ENCODE results near the gene CNTF.
A peak's percentile ranks its signal among the peaks of the same experiment; 100 is the strongest.
"Not testable (repeated sequence)": the region's sequence is repeated elsewhere in the genome, so short reads cannot be mapped to it uniquely, and the experiment has no call there.

Gene CNTF, protein sequence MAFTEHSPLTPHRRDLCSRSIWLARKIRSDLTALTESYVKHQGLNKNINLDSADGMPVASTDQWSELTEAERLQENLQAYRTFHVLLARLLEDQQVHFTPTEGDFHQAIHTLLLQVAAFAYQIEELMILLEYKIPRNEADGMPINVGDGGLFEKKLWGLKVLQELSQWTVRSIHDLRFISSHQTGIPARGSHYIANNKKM

DNA sequence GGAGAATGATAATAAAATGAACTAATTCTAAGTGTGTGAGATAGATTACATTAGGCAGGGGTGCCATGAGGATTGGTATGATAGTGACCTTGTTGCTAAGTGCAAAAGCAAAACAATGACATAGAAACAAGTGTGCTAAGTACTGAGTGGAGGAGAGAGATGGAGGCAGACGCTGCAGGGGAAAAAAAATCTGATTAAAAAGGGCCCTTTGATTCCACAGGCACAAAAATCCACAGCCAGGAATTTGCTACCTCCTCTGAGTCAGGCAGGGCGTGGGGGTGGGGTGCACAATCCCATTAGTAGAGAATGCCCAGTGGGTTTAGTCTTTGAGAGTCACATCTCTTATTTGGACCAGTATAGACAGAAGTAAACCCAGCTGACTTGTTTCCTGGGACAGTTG lies at the start of gene CNTF:
CNTF (plus strand) TSS at position 322 of the 400 bp plus-strand sequence. CDS start 88 bp downstream, outside the sequence.
- peak; percentile 18 for DNase-seq (ENCODE audit: low spot score)

DNA sequence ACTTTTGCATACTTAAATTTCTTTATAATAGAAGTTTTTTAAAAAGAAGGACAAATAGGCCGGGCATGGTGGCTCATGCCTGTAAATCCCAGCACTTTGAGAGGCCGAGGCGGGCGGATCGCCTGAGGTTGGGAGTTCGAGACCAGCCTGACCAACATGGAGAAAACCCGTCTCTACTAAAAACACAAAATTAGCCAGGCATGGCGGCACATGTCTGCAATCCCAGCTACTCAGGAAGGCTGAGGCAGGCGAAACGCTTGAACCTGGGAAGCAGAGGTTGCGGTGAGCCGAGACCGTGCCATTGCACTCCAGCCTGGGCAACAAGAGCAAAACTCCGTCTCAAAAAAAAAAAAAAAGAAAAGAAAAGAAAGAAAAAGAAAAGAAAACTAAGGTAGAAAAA lies 49.6 kb upstream of the CNTF start:
- DNase-seq (ENCODE audit: low spot score) = not testable (repeated sequence)

DNA sequence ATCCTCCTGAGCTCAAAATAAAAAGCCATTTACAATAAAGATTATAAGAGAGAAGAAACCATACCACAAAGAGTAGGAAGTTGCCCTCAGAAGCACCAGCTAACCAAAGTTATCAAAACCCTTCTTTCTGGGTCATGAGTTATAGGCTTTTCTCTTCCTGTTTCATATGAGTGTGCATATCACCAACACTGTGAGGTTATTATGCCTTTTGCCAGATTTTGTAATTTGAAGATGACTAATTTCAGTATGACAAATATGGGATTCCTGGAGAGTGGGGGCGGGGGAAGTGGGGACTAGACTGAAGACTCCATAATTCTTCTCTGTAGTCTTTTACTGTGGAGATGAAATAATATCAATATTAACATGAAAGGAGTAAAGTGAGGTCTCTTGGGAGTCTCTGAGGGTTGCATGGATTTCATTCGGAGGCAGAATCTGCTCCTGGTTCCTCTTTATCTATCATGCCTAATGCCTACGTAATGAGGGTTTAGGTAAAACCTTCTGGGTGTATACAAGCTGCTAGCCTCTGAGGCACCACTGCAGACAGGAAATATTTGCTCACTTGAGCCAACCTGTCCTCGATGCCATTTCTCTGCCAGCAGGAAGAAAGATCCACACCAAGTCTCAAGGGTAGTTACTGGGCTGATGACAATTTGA lies 48.9 kb upstream of the CNTF start:
- peak; percentile 67 for DNase-seq (ENCODE audit: low spot score)

DNA sequence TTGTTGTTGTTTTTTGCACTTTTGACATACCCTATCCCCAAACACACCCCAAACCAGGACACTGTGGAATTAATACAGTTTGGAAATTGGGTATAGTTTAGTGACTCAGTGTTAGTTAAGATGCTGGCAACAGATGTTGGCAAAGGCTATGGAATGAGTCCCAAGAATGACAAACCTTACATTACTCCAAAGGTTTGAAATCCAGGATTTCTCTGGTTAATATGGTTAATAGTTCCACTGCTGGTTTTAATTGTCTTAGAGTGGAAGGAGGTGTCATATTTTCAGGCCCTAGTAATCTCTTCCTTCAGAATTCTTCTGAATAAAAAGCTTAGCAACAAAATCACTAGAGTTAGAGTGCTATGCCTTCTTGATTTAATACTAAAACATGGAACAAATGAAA lies 47.6 kb upstream of the CNTF start:
- DNase-seq (ENCODE audit: low spot score) = peak; percentile 32

DNA sequence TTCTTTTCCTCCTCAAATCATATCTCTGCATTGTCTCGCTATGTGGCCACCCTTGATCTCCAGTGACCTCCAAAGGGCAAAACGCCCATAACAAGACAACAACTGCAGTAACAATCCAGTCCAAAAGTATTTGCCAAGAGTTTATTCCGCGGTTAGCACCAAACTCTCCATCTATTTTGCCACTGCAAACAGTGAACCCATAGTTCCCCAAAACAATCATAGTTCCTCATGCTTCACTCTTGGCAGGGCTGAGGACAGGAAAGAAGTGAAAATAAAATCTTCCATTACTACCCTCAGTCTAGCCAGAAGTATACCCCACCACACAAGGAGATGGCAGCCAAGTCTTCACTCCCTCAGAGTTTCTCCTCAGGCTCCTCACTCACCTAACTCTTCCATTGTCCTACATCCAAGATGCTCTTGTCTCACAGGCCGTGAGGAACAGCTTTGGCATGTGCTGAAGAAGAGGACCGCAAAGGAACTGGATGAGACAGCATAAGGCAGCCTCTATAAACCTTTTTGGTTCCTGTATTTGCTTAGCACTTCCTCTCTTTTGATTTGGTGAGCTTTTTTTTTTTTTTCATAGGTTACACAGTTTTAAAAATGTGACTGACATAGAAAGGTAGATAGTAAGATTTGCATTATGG lies 47.0 kb upstream of the CNTF start, which contains the start of gene LPXN:
LPXN (minus strand) TSS at position 480 of the 644 bp plus-strand sequence; CDS start at position 396, 84 bp downstream.
- DNase-seq (ENCODE audit: low spot score) = peak; percentile 27

DNA sequence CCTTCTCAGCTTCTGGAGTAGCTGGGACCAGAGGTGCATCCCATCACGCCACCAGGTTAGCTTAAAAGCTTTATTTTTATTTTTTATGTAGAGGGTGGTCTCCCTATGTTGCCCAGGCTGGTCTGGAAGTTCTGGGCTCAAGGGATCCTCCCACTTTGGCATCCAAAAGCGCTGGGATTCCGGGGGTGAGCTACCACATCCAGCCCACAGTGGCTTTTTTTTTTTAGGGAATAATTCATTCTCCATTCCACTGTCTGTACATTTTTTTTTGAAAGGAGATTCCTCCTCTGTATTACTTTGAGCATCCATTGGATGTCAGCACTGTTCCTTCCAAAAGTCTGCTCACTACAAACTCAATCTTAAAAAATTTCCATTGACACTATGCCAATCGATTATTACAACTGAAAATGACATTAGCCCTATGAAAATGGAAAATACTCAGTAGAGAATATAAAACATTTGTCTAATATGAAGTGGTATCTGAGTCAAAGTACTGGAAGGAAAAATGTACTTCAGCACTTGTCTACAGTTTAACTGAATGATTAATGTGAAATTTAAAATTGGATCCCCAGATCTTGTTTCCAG lies 45.5 kb upstream of the CNTF start:
- DNase-seq (ENCODE audit: low spot score) = peak; percentile 35

DNA sequence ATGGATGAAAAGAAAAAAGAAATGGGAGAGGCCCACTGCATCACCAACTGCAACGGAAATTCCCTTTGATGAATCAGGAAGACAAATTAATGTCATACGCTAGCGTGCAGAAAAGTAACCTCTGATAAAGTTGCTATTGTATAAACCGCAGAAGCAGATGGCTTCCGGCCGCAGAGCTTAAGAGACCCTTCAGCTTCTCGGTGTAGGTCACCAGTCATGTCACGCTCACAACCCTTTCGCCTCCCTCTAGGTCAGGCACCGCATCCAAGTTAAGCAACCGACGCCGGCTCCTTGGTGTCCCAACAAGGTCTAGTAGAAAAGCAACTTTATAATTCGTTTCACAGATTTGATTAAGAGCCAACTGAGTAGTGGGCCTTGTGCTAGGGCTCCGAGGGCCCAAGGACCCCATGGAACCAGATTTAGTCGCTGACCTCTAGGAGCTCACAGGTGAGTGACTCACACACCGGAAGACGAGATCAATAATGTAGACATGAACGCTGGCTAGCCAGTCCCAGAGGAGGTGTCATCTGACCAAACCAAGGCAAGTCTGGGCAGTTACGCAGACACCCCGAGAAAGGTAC lies 44.8 kb upstream of the CNTF start:
- DNase-seq (ENCODE audit: low spot score) = peak; percentile 23

DNA sequence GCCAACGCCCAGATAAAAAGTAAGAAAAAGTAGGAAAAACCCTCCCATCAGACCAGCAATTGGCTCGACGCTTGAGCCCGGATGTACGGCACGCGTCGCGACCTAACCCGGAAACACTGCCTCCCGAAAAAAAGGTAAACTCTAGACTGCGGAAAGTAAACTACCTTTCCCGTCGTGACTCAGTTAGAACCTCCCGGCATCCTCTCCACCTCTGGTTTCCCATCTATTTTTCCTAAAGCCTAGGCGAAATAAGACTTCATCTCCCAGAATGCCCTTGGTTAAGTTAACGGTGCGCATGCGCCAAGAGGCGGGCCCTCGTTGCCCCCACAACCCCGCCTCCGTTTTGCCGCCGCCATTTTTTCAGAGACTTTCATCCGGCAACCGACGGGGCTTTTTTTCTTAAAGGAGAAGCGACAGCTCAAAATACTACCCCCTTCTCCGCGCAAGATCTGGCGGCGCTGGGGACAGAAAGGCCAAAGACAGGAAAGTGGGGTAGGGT lies 44.3 kb upstream of the CNTF start:
- peak; percentile 88 for DNase-seq (ENCODE audit: low spot score)

DNA sequence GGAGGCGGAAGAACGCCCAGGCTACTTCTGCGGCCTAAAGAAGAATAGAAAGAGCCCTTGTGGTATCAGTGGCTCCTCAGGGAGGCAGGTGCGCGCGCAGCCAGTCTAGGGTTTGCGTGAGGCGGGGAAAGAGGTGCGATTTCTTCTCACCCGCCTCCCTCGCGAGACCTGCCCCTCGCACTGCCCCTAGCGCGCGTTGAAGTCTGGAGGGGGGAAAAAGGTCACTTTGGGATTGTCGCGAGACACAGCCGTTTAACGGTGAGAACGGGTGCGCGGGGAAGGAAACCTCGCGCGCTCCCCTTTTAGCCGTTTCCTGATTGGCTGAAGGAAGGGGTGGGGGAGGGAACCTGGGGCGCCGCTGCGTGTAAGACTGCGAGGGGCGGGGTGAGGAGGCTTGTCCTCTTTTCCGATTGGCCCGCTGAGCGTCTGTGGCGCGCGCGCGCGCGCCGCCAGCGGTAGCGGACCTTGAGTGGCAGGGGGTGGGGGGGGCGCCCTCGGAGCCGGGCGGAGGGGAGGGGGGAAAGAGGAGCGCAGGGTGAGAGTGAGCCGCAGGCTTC lies 43.8 kb upstream of the CNTF start, which contains the start of gene ZFP91:
ZFP91 (plus strand) TSS at position 429 of the 557 bp plus-strand sequence. CDS start 219 bp downstream, outside the sequence.
- DNase-seq (ENCODE audit: low spot score) = peak; percentile 97

DNA sequence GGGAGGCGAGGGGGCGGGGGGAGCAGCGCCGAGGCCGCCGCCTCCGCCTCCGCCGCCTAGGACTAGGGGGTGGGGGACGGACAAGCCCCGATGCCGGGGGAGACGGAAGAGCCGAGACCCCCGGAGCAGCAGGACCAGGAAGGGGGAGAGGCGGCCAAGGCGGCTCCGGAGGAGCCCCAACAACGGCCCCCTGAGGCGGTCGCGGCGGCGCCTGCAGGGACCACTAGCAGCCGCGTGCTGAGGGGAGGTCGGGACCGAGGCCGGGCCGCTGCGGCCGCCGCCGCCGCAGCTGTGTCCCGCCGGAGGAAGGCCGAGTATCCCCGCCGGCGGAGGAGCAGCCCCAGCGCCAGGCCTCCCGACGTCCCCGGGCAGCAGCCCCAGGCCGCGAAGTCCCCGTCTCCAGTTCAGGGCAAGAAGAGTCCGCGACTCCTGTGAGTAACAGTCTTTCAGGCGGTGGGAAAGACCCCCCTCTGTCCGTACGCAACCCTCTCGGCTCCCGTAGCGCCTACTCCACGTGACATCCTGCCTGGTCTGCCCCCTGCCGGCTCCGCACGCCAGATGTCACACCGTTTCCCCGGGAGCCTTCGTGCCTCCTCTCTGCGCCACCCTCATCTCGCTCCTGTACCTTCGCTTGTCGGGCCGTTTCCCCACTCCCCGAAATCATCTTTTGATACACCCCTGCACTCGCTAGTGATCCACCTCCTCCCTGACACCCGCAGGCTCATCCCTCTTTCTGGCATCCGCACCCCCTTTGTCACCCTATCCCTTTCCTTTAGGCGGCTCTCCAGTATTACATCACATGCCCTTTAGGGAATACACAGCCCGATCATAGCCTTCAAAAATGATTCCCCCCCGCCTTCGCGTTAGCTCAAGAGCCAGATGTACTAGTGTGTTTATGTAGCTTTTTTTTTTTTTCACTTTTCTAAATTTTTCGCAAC lies 43.0 kb upstream of the CNTF start:
- DNase-seq (ENCODE audit: low spot score) = peak; percentile 90

DNA sequence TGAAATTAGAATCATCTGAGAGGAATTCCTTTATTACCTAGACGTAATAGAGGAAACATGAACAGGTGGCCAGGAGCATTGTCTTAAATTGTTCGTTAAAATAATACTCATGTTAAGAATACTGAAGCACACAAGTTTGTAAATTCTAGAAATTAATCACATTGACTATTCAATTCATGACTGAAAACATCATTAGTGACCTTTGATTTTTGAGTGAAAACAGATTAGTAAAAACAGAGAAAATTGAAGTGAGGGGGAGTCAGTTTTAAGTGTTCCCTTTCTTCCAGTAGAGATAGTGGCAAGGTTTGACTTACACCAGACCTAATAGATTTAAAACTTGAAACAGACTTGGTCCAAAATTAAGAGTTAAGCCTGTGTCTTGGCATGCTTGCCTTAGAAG lies 42.2 kb upstream of the CNTF start:
- DNase-seq (ENCODE audit: low spot score) = no peak

DNA sequence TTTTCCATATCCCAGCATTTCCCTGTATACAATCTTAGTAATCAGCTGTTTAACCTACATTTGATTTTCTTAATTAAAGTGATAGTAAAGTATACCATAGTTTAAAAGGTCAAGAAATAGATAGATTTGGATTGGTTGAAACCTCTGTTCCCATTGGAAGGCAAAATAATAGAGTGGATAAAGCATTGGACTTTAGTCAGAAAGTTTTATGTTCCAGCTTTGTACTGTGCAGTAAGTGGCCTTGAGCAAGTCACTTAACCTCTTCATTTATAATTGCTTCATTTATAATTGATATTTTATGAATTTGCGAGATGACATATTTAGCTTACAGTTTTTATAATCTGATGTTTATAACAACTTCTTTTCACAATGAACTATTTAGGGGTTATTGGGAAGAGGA lies 40.0 kb upstream of the CNTF start:
- DNase-seq (ENCODE audit: low spot score) = no peak

DNA sequence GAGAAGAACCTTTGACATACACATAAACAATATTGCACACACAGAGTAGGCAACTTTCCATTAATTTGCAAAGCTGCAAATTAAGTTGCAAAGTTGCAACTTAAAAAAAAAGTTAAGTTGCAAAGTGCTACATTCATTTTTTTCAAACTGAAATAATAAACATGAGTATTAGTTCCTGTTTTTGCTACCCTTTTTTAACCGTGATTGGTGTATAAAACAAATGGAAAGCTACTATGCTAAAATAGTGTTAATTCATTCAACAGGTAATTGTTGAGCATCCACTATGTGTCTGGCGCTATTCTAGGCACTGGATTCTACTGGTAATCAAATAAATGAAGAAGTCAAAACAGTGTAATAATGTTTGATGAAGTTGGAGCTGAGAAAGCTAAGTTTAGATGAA lies 35.5 kb upstream of the CNTF start:
- no peak for DNase-seq (ENCODE audit: low spot score)

DNA sequence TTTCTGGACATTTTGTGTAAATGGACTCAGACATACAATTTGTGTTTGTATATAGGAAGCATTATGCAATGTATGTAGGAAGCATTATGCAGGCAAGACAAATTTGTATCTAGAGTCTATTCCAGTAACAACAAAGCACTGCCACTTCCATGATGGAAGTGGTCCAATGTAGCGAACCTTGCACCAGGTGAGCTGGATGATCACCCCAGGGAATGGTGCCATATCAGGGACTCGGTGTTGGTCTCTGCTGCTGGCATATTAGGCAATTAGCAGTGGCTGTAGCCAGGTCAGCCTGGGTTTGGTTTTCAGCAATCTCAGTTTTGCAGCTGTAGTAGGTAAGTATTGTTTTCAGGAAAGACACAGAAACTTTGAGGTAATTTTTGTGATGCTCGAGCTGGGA lies 30.8 kb upstream of the CNTF start:
- DNase-seq (ENCODE audit: low spot score) = no peak

DNA sequence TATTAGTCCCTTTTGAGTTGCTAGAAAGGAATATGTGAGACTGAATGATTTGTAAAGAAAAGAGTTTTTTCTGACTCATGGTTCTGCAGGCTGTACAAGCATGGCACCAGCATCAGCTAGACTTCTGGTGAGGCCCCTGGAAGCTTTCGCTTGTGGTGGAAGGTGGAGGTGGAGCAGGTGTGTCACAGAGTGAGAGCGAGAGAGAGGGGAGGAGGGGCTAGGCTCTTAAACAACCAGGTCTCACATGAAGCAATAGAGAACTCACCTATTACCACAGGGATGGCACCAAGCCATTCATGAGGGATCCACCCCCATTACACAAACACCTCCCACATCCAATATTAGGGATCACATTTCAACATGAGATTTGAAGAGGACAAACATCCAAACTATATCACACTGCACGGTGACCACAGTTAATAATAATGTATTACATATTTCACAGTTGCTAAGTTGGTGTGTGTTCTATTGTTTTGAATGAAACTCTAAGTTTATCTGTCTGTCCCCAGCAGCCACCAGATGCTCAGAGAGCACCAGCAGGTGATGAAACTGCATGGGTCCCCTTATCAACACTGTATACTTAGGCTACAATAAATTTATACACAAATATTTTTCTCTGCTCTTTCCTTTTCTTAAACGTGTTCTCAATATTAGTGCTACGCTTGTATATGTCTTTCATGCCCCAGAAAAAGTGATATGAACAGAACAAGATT lies 29.5 kb upstream of the CNTF start:
- no peak for DNase-seq (ENCODE audit: low spot score)

DNA sequence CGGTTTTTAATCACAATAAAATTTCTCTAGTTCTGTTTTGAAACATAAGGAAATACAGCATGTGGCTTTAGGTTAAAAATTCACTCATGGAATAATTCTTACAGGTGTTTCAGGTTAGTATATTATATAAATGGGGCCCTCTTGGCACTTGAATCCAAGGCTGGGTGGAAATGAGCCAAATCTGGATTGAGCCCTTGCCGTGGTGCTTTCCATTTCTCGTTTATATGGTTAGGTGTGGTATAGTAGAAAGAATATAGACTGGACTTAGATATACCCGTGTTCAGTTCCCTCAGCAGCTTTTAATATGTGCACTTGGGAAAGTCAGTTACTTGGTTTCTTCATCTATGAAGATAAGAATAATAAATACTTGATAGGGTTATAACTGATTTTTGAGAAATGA lies 27.6 kb upstream of the CNTF start:
- DNase-seq (ENCODE audit: low spot score) = no peak

DNA sequence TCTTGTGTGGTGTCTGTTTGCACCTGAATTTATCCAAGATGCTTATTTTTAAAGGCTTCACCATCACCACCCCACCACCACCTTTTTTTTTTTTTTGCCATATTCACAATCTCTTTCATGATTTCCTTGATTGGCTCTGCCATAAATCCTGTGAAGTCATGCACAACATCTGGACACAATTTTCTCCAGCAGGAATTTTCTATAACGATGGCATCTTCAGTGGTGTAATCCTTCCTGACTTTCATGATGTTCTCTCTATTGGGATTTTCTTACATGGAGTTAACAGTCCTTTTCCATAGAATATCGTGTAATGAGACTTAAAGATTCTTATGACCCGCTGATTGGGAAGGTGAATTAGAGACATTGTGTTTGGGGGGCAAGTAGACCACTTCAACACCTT lies 25.8 kb upstream of the CNTF start:
- no peak for DNase-seq (ENCODE audit: low spot score)

DNA sequence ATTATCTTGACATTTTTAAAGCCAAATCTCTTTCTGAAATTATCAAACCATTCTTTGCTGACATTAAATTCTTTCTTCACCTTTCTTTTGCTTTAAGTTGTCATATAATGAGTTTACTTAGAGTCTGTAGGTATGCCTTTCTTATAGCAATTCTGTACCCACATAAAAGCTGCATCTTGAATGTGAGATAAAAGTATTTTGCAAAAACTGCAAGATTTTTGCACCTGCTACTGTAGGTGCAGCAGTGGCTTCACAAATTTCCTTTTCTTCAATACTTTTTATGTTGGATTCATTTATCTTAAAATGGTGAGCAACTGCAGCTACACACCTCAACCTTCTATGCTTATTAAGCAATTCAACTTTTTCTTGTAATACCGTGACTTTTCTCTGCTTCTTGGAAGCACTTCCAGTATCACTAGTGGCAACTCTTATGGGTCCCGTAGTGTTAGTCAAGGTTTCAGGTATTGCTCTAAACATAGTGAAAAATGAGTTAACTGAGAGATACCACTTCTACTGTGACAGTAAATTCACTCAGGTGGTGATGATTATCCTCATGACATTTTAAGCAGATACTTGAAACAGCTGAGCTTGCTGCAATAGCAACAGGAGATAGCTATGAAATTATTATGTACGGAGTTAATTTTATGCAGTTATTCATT lies 24.9 kb upstream of the CNTF start:
- no peak for DNase-seq (ENCODE audit: low spot score)

DNA sequence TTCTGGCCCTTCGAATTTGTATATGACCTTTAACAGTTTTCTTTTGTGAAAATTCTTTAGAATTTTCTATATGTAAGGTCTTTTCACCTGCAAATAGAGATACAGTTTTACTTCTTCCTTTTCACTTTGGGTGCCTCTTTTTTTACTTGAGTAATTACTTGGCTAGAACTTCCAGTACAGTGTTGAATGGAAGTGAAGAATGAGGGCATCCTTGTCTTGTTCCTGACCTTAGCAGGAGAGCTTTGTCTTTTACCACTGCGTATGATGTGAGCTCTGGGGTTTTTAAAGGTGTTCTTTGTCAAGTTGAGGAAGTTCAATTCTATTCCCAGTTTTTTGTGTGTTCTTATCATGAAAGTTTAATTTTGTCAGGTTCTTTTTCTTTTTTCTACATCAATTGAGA lies 22.0 kb upstream of the CNTF start:
- DNase-seq (ENCODE audit: low spot score) = no peak

Data from GM03348 (cell line).